Kidney capillary endothelial cell (primary cell): ENCODE measurements around the gene MLLT3.

Experiments used
- DNase-seq: peaks from one replicate; pipeline ENCODE4 v3.0.0-alpha.2; 2018; ENCODE audit warnings: low spot score

MLLT3 gene

GRCh38 chr9:20473515-20474013 is 148.7 kb downstream of the MLLT3 start:
- DNase-seq: no peak

- no peak for DNase-seq
Measured at GRCh38 chr9:20472342-20473045, 149.8 kb downstream of the MLLT3 start.

GRCh38 chr9:20466328-20467008 is 155.8 kb downstream of the MLLT3 start:
- no peak for DNase-seq

- DNase-seq: no peak
Measured at GRCh38 chr9:20464242-20464641, 158.1 kb downstream of the MLLT3 start.

GRCh38 chr9:20463823-20464222 is 158.5 kb downstream of the MLLT3 start:
- no peak for DNase-seq

- no peak for DNase-seq
Measured at GRCh38 chr9:20462410-20462809, 159.9 kb downstream of the MLLT3 start.

GRCh38 chr9:20447291-20447690 is 175.0 kb downstream of the MLLT3 start:
- no peak for DNase-seq

- no peak for DNase-seq
Measured at GRCh38 chr9:20446248-20446647, 176.1 kb downstream of the MLLT3 start.

- no peak for DNase-seq
Measured at GRCh38 chr9:20442461-20443319, 179.6 kb downstream of the MLLT3 start.

- DNase-seq: no peak
Measured at GRCh38 chr9:20441711-20442423, 180.4 kb downstream of the MLLT3 start.

GRCh38 chr9:20441166-20441565 is 181.1 kb downstream of the MLLT3 start:
- no peak for DNase-seq

GRCh38 chr9:20437476-20437875 is 184.8 kb downstream of the MLLT3 start:
- DNase-seq: no peak

GRCh38 chr9:20436476-20437195 is 185.7 kb downstream of the MLLT3 start:
- no peak for DNase-seq

GRCh38 chr9:20428976-20429375 is 193.3 kb downstream of the MLLT3 start:
- DNase-seq: no peak

- DNase-seq: no peak
Measured at GRCh38 chr9:20427359-20427758, 194.9 kb downstream of the MLLT3 start.

- DNase-seq: no peak
Measured at GRCh38 chr9:20426019-20426418, 196.3 kb downstream of the MLLT3 start.

GRCh38 chr9:20419533-20419932 is 202.8 kb downstream of the MLLT3 start:
- no peak for DNase-seq

- no peak for DNase-seq
Measured at GRCh38 chr9:20418485-20418884, 203.8 kb downstream of the MLLT3 start.

GRCh38 chr9:20417373-20418080 is 204.8 kb downstream of the MLLT3 start:
- no peak for DNase-seq

GRCh38 chr9:20414150-20414549 is 208.1 kb downstream of the MLLT3 start:
- no peak for DNase-seq
